Fibroblast of skin of right biceps (primary cell): ENCODE results near the gene ARL15.
A peak's percentile ranks its signal among the peaks of the same experiment; 100 is the strongest.
"Not testable (repeated sequence)": the region's sequence is repeated elsewhere in the genome, so short reads cannot be mapped to it uniquely, and the experiment has no call there.

Experiments used
- DNase-seq: peaks from one replicate; pipeline ENCODE4 v3.0.0-alpha.2; 2013

Gene ARL15

GRCh38 chr5:54013556-54014194 is 296.7 kb downstream of the ARL15 start:
- peak; percentile 91 for DNase-seq

GRCh38 chr5:54009828-54010227 is 300.5 kb downstream of the ARL15 start:
- no peak for DNase-seq

- DNase-seq, result no peak
Measured at GRCh38 chr5:54009357-54009756, 301.0 kb downstream of the ARL15 start.

- peak; percentile 78 for DNase-seq
Measured at GRCh38 chr5:54007827-54008777, 302.3 kb downstream of the ARL15 start.

- no peak for DNase-seq
Measured at GRCh38 chr5:54004697-54005096, 305.7 kb downstream of the ARL15 start.

- DNase-seq, result no peak
Measured at GRCh38 chr5:54002779-54003178, 307.6 kb downstream of the ARL15 start.

- DNase-seq, result no peak
Measured at GRCh38 chr5:54001976-54002775, 308.2 kb downstream of the ARL15 start.

GRCh38 chr5:54000011-54000410 is 310.4 kb downstream of the ARL15 start:
- no peak for DNase-seq

GRCh38 chr5:53997736-53998627 is 312.4 kb downstream of the ARL15 start:
- DNase-seq, result no peak

GRCh38 chr5:53996008-53996407 is 314.4 kb downstream of the ARL15 start:
- no peak for DNase-seq

GRCh38 chr5:53994148-53994547 is 316.2 kb downstream of the ARL15 start:
- DNase-seq, result peak; percentile 79

GRCh38 chr5:53991942-53992341 is 318.4 kb downstream of the ARL15 start:
- peak; percentile 20 for DNase-seq

- peak; percentile 36 for DNase-seq
Measured at GRCh38 chr5:53987101-53987500, 323.3 kb downstream of the ARL15 start.

- no peak for DNase-seq
Measured at GRCh38 chr5:53985796-53986195, 324.6 kb downstream of the ARL15 start.

- no peak for DNase-seq
Measured at GRCh38 chr5:53984971-53985370, 325.4 kb downstream of the ARL15 start.

GRCh38 chr5:53983568-53984460 is 326.6 kb downstream of the ARL15 start:
- DNase-seq, result peak; percentile 66

GRCh38 chr5:53982319-53982718 is 328.1 kb downstream of the ARL15 start:
- not testable (repeated sequence) for DNase-seq

GRCh38 chr5:53980061-53980460 is 330.3 kb downstream of the ARL15 start:
- no peak for DNase-seq

GRCh38 chr5:53974021-53974420 is 336.4 kb downstream of the ARL15 start:
- no peak for DNase-seq

GRCh38 chr5:53972314-53972713 is 338.1 kb downstream of the ARL15 start:
- no peak for DNase-seq

GRCh38 chr5:53971551-53971950 is 338.8 kb downstream of the ARL15 start:
- DNase-seq, result no peak
